Activated T-helper 2 cell treated with anti-CD3 and anti-CD28 coated beads, Interferon-gamma antibody, Interleukin-2, Interleukin-4, amounts not matched to agents 10 μg/mL and 5 μg/mL and 100 μg/mL, durations not matched to agents 14 hours and 24 hours and 36 hours (primary cell): ENCODE results near the gene IL1RAPL1. TPM values are rescaled to one million over a fixed set of nuclear protein-coding genes. Genes with fewer than 3 reads are reported as not detected.

Experiments
- DNase-seq: peaks from one replicate; pipeline ENCODE4 v3.0.0; 2021; ENCODE audit warnings: low spot score
- H3K27ac Mint-ChIP-seq: one replicate; pipeline ENCODE4 v1.8.0; 2021; ENCODE audit warnings: mixed read lengths
- H3K27me3 Mint-ChIP-seq: one replicate; pipeline ENCODE4 v1.8.0; 2021; ENCODE audit warnings: low read depth, mixed read lengths
- H3K36me3 Mint-ChIP-seq: one replicate; pipeline ENCODE4 v1.8.0; 2021; ENCODE audit warnings: low read depth, mixed read lengths
- H3K4me1 Mint-ChIP-seq: one replicate; pipeline ENCODE4 v1.8.0; 2021; ENCODE audit warnings: low read depth, mixed read lengths
- H3K4me3 Mint-ChIP-seq: one replicate; pipeline ENCODE4 v1.8.0; 2021; ENCODE audit warnings: low read depth, mild to moderate bottlenecking, moderate library complexity, mixed read lengths
- H3K9me3 Mint-ChIP-seq: one replicate; pipeline ENCODE4 v1.8.0; 2021; ENCODE audit warnings: mixed read lengths
- intact Hi-C: fragments of 100-400 bp; cut with micrococcal nuclease; formaldehyde crosslinking; loops from one replicate; pipeline ENCODE4 v1.15.1; 2023
- total RNA-seq: library from RNA; stranded (reverse); gene quantifications from 2 replicates; pipeline ENCODE4 v1.2.3, GENCODE V29; 2022

The IL1RAPL1 gene
- total RNA-seq, 1 donor from 2014 or later: not detected

GRCh38 chrX:29935455-29935854 lies 1348.2 kb downstream of the IL1RAPL1 start:
- Mint-ChIP-seq H3K4me1 (no peaks in the 10 kb centered on the region), H3K4me3 (no peak overlapping the region), H3K36me3 (no peaks in the 10 kb centered on the region), H3K27ac (no peak overlapping the region), H3K9me3 (no peaks in the 10 kb centered on the region), H3K27me3 (no peaks in the 10 kb centered on the region)
- DNase-seq: no peak
- intact Hi-C loops: no loop called here

- intact Hi-C loops: no loop called here
Observed at GRCh38 chrX:29940750-29941149, 1353.5 kb downstream of the IL1RAPL1 start.

GRCh38 chrX:29941287-29941686 lies 1354.0 kb downstream of the IL1RAPL1 start:
- no peaks in the 10 kb centered on the region for H3K9me3 Mint-ChIP-seq
- no peak overlapping the region for H3K4me3 Mint-ChIP-seq

More at GRCh38 chrX:29940750-29941149, 1353.5 kb downstream of the IL1RAPL1 start:
- Mint-ChIP-seq H3K27me3 (no peaks in the 10 kb centered on the region), H3K27ac (no peak overlapping the region), H3K9me3 (no peaks in the 10 kb centered on the region), H3K4me3 (no peak overlapping the region), H3K4me1 (no peaks in the 10 kb centered on the region), H3K36me3 (no peaks in the 10 kb centered on the region)
- DNase-seq: no peak

GRCh38 chrX:29947225-29947624 lies 1360.0 kb downstream of the IL1RAPL1 start:
- intact Hi-C loops: no loop called here
- Mint-ChIP-seq H3K4me3 (no peak overlapping the region), H3K9me3 (peaks cover 7% of the 10 kb centered on the region), H3K36me3 (no peaks in the 10 kb centered on the region), H3K27ac (no peak overlapping the region), H3K27me3 (no peaks in the 10 kb centered on the region), H3K4me1 (no peaks in the 10 kb centered on the region)
- DNase-seq: no peak

More at GRCh38 chrX:29941287-29941686, 1354.0 kb downstream of the IL1RAPL1 start:
- intact Hi-C loops: no loop called here
- DNase-seq: no peak
- Mint-ChIP-seq H3K36me3 (no peaks in the 10 kb centered on the region), H3K4me1 (no peaks in the 10 kb centered on the region), H3K27me3 (no peaks in the 10 kb centered on the region), H3K27ac (no peak overlapping the region)

- Mint-ChIP-seq H3K9me3 (peaks cover 7% of the 10 kb centered on the region), H3K36me3 (no peaks in the 10 kb centered on the region), H3K27ac (no peak overlapping the region), H3K27me3 (no peaks in the 10 kb centered on the region), H3K4me3 (no peak overlapping the region), H3K4me1 (no peaks in the 10 kb centered on the region)
- intact Hi-C loops: no loop called here
- no peak for DNase-seq
Observed at GRCh38 chrX:29948653-29949052, 1361.4 kb downstream of the IL1RAPL1 start.

GRCh38 chrX:29952016-29952415 lies 1364.8 kb downstream of the IL1RAPL1 start:
- intact Hi-C loops: no loop called here

GRCh38 chrX:29962061-29962460 lies 1374.8 kb downstream of the IL1RAPL1 start:
- no peak for DNase-seq
- intact Hi-C loops: no loop called here
- Mint-ChIP-seq H3K4me1 (no peaks in the 10 kb centered on the region), H3K27ac (no peak overlapping the region), H3K27me3 (no peaks in the 10 kb centered on the region), H3K4me3 (no peak overlapping the region), H3K9me3 (no peaks in the 10 kb centered on the region), H3K36me3 (no peaks in the 10 kb centered on the region)

More at GRCh38 chrX:29952016-29952415, 1364.8 kb downstream of the IL1RAPL1 start:
- H3K36me3 Mint-ChIP-seq: no peaks in the 10 kb centered on the region
- peaks cover 10% of the 10 kb centered on the region for H3K9me3 Mint-ChIP-seq
- DNase-seq: no peak
- no peaks in the 10 kb centered on the region for H3K4me1 Mint-ChIP-seq
- no peak overlapping the region for H3K27ac Mint-ChIP-seq
- H3K4me3 Mint-ChIP-seq: no peak overlapping the region
- no peaks in the 10 kb centered on the region for H3K27me3 Mint-ChIP-seq

- Mint-ChIP-seq H3K36me3 (no peaks in the 10 kb centered on the region), H3K27me3 (no peaks in the 10 kb centered on the region), H3K27ac (no peak overlapping the region), H3K4me1 (no peaks in the 10 kb centered on the region), H3K4me3 (no peak overlapping the region), H3K9me3 (no peaks in the 10 kb centered on the region)
- intact Hi-C loops: no loop called here
- DNase-seq: no peak
Observed at GRCh38 chrX:29965634-29966033, 1378.4 kb downstream of the IL1RAPL1 start.

GRCh38 chrX:29992083-29992482 lies 1404.8 kb downstream of the IL1RAPL1 start:
- intact Hi-C loops: no loop called here
- no peaks in the 10 kb centered on the region for H3K4me1 Mint-ChIP-seq
- H3K36me3 Mint-ChIP-seq: no peaks in the 10 kb centered on the region
- no peak for DNase-seq
- H3K27ac Mint-ChIP-seq: no peak overlapping the region
- H3K4me3 Mint-ChIP-seq: no peak overlapping the region
- H3K27me3 Mint-ChIP-seq: no peaks in the 10 kb centered on the region
- H3K9me3 Mint-ChIP-seq: peaks cover 16% of the 10 kb centered on the region

- H3K36me3 Mint-ChIP-seq: no peaks in the 10 kb centered on the region
- DNase-seq: no peak
- H3K27me3 Mint-ChIP-seq: no peaks in the 10 kb centered on the region
- intact Hi-C loops: no loop called here
- H3K9me3 Mint-ChIP-seq: no peaks in the 10 kb centered on the region
- H3K4me3 Mint-ChIP-seq: no peak overlapping the region
- H3K27ac Mint-ChIP-seq: no peak overlapping the region
- H3K4me1 Mint-ChIP-seq: no peaks in the 10 kb centered on the region
Observed at GRCh38 chrX:30005813-30006212, 1418.6 kb downstream of the IL1RAPL1 start.
